ENCODE data around the gene FLOT2. TPM values are rescaled to one million over a fixed set of nuclear protein-coding genes. Genes with fewer than 3 reads are reported as not detected.

The FLOT2 gene
- total RNA-seq, 1 experiment from 2014 or later = 98.1 TPM

DNA sequence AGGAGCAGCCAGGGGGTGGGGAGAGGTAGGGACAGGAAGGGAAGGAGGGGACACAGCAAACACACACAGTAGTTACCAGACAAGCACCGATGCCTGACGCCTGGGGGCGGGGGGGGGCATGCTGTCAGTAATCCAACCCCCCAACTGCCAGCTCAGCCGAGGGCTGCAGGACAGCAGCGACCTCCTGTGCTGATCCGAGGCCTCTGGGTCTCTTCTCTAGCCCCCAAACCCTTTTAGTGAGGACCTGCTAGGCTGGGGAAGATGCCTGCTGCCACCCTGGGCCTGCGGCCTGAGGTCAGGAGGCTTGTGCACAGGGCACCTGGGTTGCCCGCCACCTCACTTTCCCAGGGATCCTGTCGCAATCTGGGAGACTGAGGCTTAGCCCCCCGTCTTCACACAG lies 11.6 kb downstream of the FLOT2 start:
- H2AFZ ChIP-seq (ENCODE audit: low read depth, low read length, poor library complexity, severe bottlenecking) = no peak overlapping the region
- intact Hi-C loops (cut with micrococcal nuclease) = no loop called here
- H3K36me3 ChIP-seq (ENCODE audit: control insufficient read depth in 1 of 2, insufficient read depth in 2 of 2, low read length in 2 of 2) = peaks cover 0 to 4% of the 10 kb centered on the region in 2 experiments; a peak in 2 of 4 replicates
- no peaks in the 10 kb centered on the region for H3K27me3 ChIP-seq (ENCODE audit: insufficient read depth, low read length)
- RAD21 ChIA-PET (ENCODE audit: low non-redundant PET in 1 of 2, low total read pairs in 2 of 2, uncharacterized antibody in 2 of 2, unreplicated experiment in 2 of 2) = no interaction called here
- no peak overlapping the region for H3K9ac ChIP-seq (ENCODE audit: low read length)
- H4K20me1 ChIP-seq (ENCODE audit: insufficient read depth) = no peaks in the 10 kb centered on the region
- DNase-seq (ENCODE audit: low read depth, low spot score) (no peak), ATAC-seq (no peak)
- no TSS peak for BruUV-seq (replicated peaks)
- no peaks in the 10 kb centered on the region for H3K79me2 ChIP-seq (ENCODE audit: insufficient read depth, low read length)
- H3K9me2 ChIP-seq (ENCODE audit: insufficient read depth) = no peaks in the 10 kb centered on the region
- no peak overlapping the region for H3K4me2 ChIP-seq (ENCODE audit: low read length)
- CTCF ChIA-PET = no interaction called here
- TF ChIP-seq CEBPB (IDR thresholded peaks at IDR 0.05; ENCODE audit: low read depth) (no peak), SRF (IDR thresholded peaks at IDR 0.05; ENCODE audit: low read depth) (no peak)
- no peaks in the 10 kb centered on the region for H3K4me1 ChIP-seq (ENCODE audit: control insufficient read depth in 1 of 2, insufficient read depth in 2 of 2, low read length in 2 of 2)
- H3K9me3 ChIP-seq (ENCODE audit: control insufficient read depth in 1 of 2, insufficient read depth in 1 of 2, low read depth in 1 of 2, low read length in 2 of 2) = no peaks in the 10 kb centered on the region
- H3K4me3 ChIP-seq (replicated peaks in 1 of 2; ENCODE audit: low read depth in 1 of 2, low read length in 2 of 2) = no peak overlapping the region
- POLR2A ChIA-PET = no interaction called here
- H3K27ac ChIP-seq (ENCODE audit: low read depth, low read length) = no peak overlapping the region

DNA sequence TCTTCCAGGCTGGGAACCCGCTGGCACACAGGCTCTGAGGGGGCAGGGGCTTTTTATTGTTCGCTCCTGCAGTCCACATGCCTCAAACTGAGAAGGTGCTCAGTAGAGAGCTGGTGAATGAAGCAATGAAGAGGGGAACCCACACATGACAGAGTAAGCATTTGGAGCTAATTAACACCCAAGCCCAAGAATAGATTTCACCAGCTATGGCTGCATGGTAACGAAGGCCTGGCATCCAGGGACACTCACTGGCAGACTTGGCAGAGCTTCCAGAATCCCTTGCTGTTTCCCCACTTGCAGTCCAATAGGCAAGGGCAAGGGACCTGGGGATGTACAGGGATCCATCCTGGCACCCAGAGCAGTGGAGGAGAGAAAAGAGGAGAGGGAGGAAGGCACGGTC lies 12.2 kb downstream of the FLOT2 start:
- Histone ChIP-seq H3K4me3 (replicated peaks in 1 of 2; ENCODE audit: low read depth in 1 of 2, low read length in 2 of 2) (no peak overlapping the region), H3K79me2 (ENCODE audit: insufficient read depth, low read length) (no peaks in the 10 kb centered on the region), H3K9me3 (ENCODE audit: control insufficient read depth in 1 of 2, insufficient read depth in 1 of 2, low read depth in 1 of 2, low read length in 2 of 2) (no peaks in the 10 kb centered on the region), H3K4me2 (ENCODE audit: low read length) (no peak overlapping the region), H3K36me3 (ENCODE audit: control insufficient read depth in 1 of 2, insufficient read depth in 2 of 2, low read length in 2 of 2) (peaks cover 0 to 4% of the 10 kb centered on the region in 2 experiments; a peak in 2 of 4 replicates), H2AFZ (ENCODE audit: low read depth, low read length, poor library complexity, severe bottlenecking) (no peak overlapping the region), H3K9me2 (ENCODE audit: insufficient read depth) (no peaks in the 10 kb centered on the region), H3K27ac (ENCODE audit: low read depth, low read length) (no peak overlapping the region), H3K27me3 (ENCODE audit: insufficient read depth, low read length) (no peaks in the 10 kb centered on the region), H3K9ac (ENCODE audit: low read length) (no peak overlapping the region), H3K4me1 (ENCODE audit: control insufficient read depth in 1 of 2, insufficient read depth in 2 of 2, low read length in 2 of 2) (no peaks in the 10 kb centered on the region), H4K20me1 (ENCODE audit: insufficient read depth) (no peaks in the 10 kb centered on the region)
- DNase-seq (ENCODE audit: low read depth, low spot score) (no peak), ATAC-seq (no peak)
- intact Hi-C loops (cut with micrococcal nuclease) = no loop called here
- ChIA-PET POLR2A (no interaction called here), CTCF (no interaction called here), RAD21 (ENCODE audit: low non-redundant PET in 1 of 2, low total read pairs in 2 of 2, uncharacterized antibody in 2 of 2, unreplicated experiment in 2 of 2) (no interaction called here)
- BruUV-seq (replicated peaks) = no TSS peak
- TF ChIP-seq ELF1 (IDR thresholded peaks at IDR 0.05; ENCODE audit: borderline replicate concordance, low read depth) = no peak
- no peak for TF ChIP-seq POLR2AphosphoS5 (IDR thresholded peaks at IDR 0.05; ENCODE audit: low read depth, low read length)
- no peak for TF ChIP-seq POLR2A (IDR thresholded peaks at IDR 0.05; ENCODE audit: borderline replicate concordance, extremely low read depth, insufficient read depth, insufficient read length)

Measured in HCT116 (cell line).